Jurkat, Clone E6-1 (cell line): ENCODE measurements around the gene HS3ST3B1.

Source experiments
- DNase-seq: peaks from one replicate; pipeline ENCODE4 v3.0.0-alpha.2; 2011; ENCODE audit warnings: low read depth, low spot score
- H3K4me3 ChIP-seq: 2 replicates; pipeline ENCODE4 v1.5.1; 2011; ENCODE audit warnings: mild to moderate bottlenecking, low read length, control low read depth, moderate library complexity

The HS3ST3B1 gene

GRCh38 chr17:14318109-14318917, 17.4 kb downstream of the HS3ST3B1 start:
- peak overlapping the region; percentile 17 for H3K4me3 ChIP-seq
- no peak for DNase-seq

GRCh38 chr17:14318918-14319205, 18.0 kb downstream of the HS3ST3B1 start:
- peak; percentile 99 for DNase-seq
- H3K4me3 ChIP-seq = no peak overlapping the region

GRCh38 chr17:14320098-14320497, 19.2 kb downstream of the HS3ST3B1 start:
- DNase-seq = no peak
- H3K4me3 ChIP-seq = no peak overlapping the region

- no peak overlapping the region for H3K4me3 ChIP-seq
- no peak for DNase-seq
Measured at GRCh38 chr17:14320734-14321475, 20.0 kb downstream of the HS3ST3B1 start.

GRCh38 chr17:14321476-14321949, 20.6 kb downstream of the HS3ST3B1 start:
- H3K4me3 ChIP-seq = no peak overlapping the region
- no peak for DNase-seq

- no peak for DNase-seq
- no peak overlapping the region for H3K4me3 ChIP-seq
Measured at GRCh38 chr17:14321980-14322776, 21.3 kb downstream of the HS3ST3B1 start.

GRCh38 chr17:14323522-14323981, 22.7 kb downstream of the HS3ST3B1 start:
- no peak for DNase-seq
- H3K4me3 ChIP-seq = no peak overlapping the region

GRCh38 chr17:14325618-14326167, 24.8 kb downstream of the HS3ST3B1 start:
- DNase-seq = no peak
- H3K4me3 ChIP-seq = no peak overlapping the region

GRCh38 chr17:14329900-14330491, 29.1 kb downstream of the HS3ST3B1 start:
- peak; percentile 29 for DNase-seq
- H3K4me3 ChIP-seq = no peak overlapping the region

GRCh38 chr17:14330492-14330962, 29.6 kb downstream of the HS3ST3B1 start:
- DNase-seq = no peak
- H3K4me3 ChIP-seq = no peak overlapping the region

- DNase-seq = no peak
- no peak overlapping the region for H3K4me3 ChIP-seq
Measured at GRCh38 chr17:14331225-14331981, 30.5 kb downstream of the HS3ST3B1 start.

- no peak for DNase-seq
- H3K4me3 ChIP-seq = no peak overlapping the region
Measured at GRCh38 chr17:14331982-14332298, 31.1 kb downstream of the HS3ST3B1 start.

- DNase-seq = no peak
- no peak overlapping the region for H3K4me3 ChIP-seq
Measured at GRCh38 chr17:14332331-14332730, 31.4 kb downstream of the HS3ST3B1 start.

- DNase-seq = no peak
- no peak overlapping the region for H3K4me3 ChIP-seq
Measured at GRCh38 chr17:14333506-14333905, 32.6 kb downstream of the HS3ST3B1 start.

- H3K4me3 ChIP-seq = no peak overlapping the region
- DNase-seq = no peak
Measured at GRCh38 chr17:14334276-14334840, 33.5 kb downstream of the HS3ST3B1 start.

GRCh38 chr17:14334919-14335318, 34.0 kb downstream of the HS3ST3B1 start:
- DNase-seq = no peak
- no peak overlapping the region for H3K4me3 ChIP-seq

GRCh38 chr17:14336418-14336817, 35.5 kb downstream of the HS3ST3B1 start:
- no peak overlapping the region for H3K4me3 ChIP-seq

GRCh38 chr17:14337596-14338079, 36.8 kb downstream of the HS3ST3B1 start:
- DNase-seq = no peak
- H3K4me3 ChIP-seq = no peak overlapping the region

More at GRCh38 chr17:14336418-14336817, 35.5 kb downstream of the HS3ST3B1 start:
- DNase-seq = no peak
